GM12878 (cell line): ENCODE results near the gene USF1. TPM values are rescaled to one million over a fixed set of nuclear protein-coding genes. Genes with fewer than 3 reads are reported as not detected.
A peak's percentile ranks its signal among the peaks of the same experiment; 100 is the strongest.

Experiments used
- ASH2L ChIP-seq: fragments of 300-600, 200-600 bp; sonication (generic); IDR thresholded peaks from 2 replicates; pipeline ENCODE4 v1.6.1; 2017; ENCODE audit warnings: low read depth, mild to moderate bottlenecking, borderline replicate concordance
- ATF2 ChIP-seq: IDR thresholded peaks from 2 replicates; pipeline ENCODE4 v1.6.1; 2012; ENCODE audit warnings: low read length, inconsistent platforms
- GABPA ChIP-seq: IDR thresholded peaks from 2 replicates; pipeline ENCODE4 v1.6.1; 2014; ENCODE audit warnings: antibody characterized with exemption, low read depth, mild to moderate bottlenecking, inconsistent platforms
- JUNB ChIP-seq: IDR thresholded peaks from 2 replicates; pipeline ENCODE4 v1.6.1; 2016; ENCODE audit warnings: antibody characterized with exemption, mild to moderate bottlenecking
- KAT2A ChIP-seq: conservative IDR thresholded peaks from 2 replicates; pipeline ENCODE4 v1.6.1; 2011; ENCODE audit warnings: low read depth, low read length; ENCODE audit not compliant: control insufficient read depth
- MTA3 ChIP-seq: IDR thresholded peaks from 2 replicates; pipeline ENCODE4 v1.6.1; 2012; ENCODE audit warnings: low read length, inconsistent platforms, borderline replicate concordance
- NFXL1 ChIP-seq: fragments of 450-650 bp; IDR thresholded peaks from 2 replicates; pipeline ENCODE4 v1.6.1; 2017; ENCODE audit warnings: antibody characterized with exemption, mild to moderate bottlenecking, borderline replicate concordance
- NKRF ChIP-seq: fragments of 450-650 bp; conservative IDR thresholded peaks from 2 replicates; pipeline ENCODE4 v1.6.1; 2017; ENCODE audit warnings: mild to moderate bottlenecking, moderate library complexity
- NR2C1 ChIP-seq: fragments of 450-650 bp; IDR thresholded peaks from 2 replicates; pipeline ENCODE4 v1.6.1; 2017; ENCODE audit warnings: antibody characterized with exemption, mild to moderate bottlenecking, moderate library complexity
- POLR2AphosphoS2 ChIP-seq: IDR thresholded peaks from 2 replicates; pipeline ENCODE4 v1.6.1; 2011; ENCODE audit warnings: low read depth, mild to moderate bottlenecking, low read length, improper control_type of control experiment, moderate library complexity
- POLR2AphosphoS5 ChIP-seq: IDR thresholded peaks from 2 replicates; pipeline ENCODE4 v1.6.1; 2011; ENCODE audit warnings: mild to moderate bottlenecking, low read length, inconsistent platforms
- RAD21 ChIP-seq: IDR thresholded peaks from 2 replicates; pipeline ENCODE4 v1.6.1; 2011; ENCODE audit warnings: mild to moderate bottlenecking, low read depth, low read length, moderate library complexity; ENCODE audit not compliant: insufficient read depth
- SMARCA5 ChIP-seq: fragments of 450-650 bp; IDR thresholded peaks from 2 replicates; pipeline ENCODE4 v1.6.1; 2017; ENCODE audit warnings: mild to moderate bottlenecking
- SMC3 ChIP-seq: IDR thresholded peaks from 2 replicates; pipeline ENCODE4 v1.6.1; 2011; ENCODE audit warnings: low read length, improper control_type of control experiment, borderline replicate concordance
- WRNIP1 ChIP-seq: IDR thresholded peaks from 2 replicates; pipeline ENCODE4 v1.6.1; 2011; ENCODE audit warnings: low read depth, low read length, improper control_type of control experiment, borderline replicate concordance
- YBX1 ChIP-seq: fragments of 450-650 bp; IDR thresholded peaks from 2 replicates; pipeline ENCODE4 v1.6.1; 2016; ENCODE audit warnings: antibody characterized with exemption
- YY1 ChIP-seq: IDR thresholded peaks from 2 replicates; pipeline ENCODE4 v1.6.1; 2011; ENCODE audit warnings: low read depth, mild to moderate bottlenecking, low read length
- ZNF592 ChIP-seq: fragments of 450-650 bp; IDR thresholded peaks from 2 replicates; pipeline ENCODE4 v1.6.1; 2017; ENCODE audit warnings: mild to moderate bottlenecking, moderate library complexity
- polyA plus RNA-seq, 11 experiments: library from polyadenylated mRNA; depleted of rRNA in 4 of 11; unstranded in 6 of 11; stranded (reverse) in 5 of 11; fragments of >200 nt; fragmentation: Nextera tagmentation in 4 of 11; fragmentation: Illumina TruSeq in 1 of 11; extraction: Ambion mirVana in 4 of 11; extraction: Trizol in 1 of 11; gene quantifications; 1 replicate in 1 of 11; 2 replicates in 10 of 11; pipeline versions ENCODE4 v1.2.1 to v1.2.3, GENCODE V29; 2011 to 2016; ENCODE audit warnings: inconsistent platforms in 2 of 11, missing spikeins in 2 of 11, low read depth in 1 of 11
- total RNA-seq, 4 experiments: library from RNA; depleted of rRNA in 3 of 4; stranded (reverse); fragments of >200 nt in 3 of 4; fragmentation: Illumina TruSeq in 1 of 4; extraction: Trizol in 1 of 4; gene quantifications; 2 replicates each; pipeline versions ENCODE4 v1.2.1 to v1.2.3, GENCODE V29; 2013 to 2021

Gene USF1
- total and polyA plus RNA-seq, 10 of the 15 experiments (the other 5 are each of a cell fraction or from before 2014, with no cell fraction given): 9.4 to 92.1 (median 53.5) TPM

- no peak for TF ChIP-seq POLR2AphosphoS5
- TF ChIP-seq ASH2L: no peak
- no peak for TF ChIP-seq WRNIP1
- TF ChIP-seq YY1: peak; percentile 58; the same call in 1 of the 2 replicates
- no peak for TF ChIP-seq NR2C1
- TF ChIP-seq JUNB: no peak
- no peak for TF ChIP-seq KAT2A
- no peak for TF ChIP-seq ATF2
- peak; percentile 71; the same call in 1 of the 2 replicates for TF ChIP-seq SMC3
- peak; percentile 85 for TF ChIP-seq RAD21
- TF ChIP-seq POLR2AphosphoS2: no peak
- TF ChIP-seq MTA3: no peak
- TF ChIP-seq GABPA: no peak
- TF ChIP-seq SMARCA5: 0 out of 2 replicates have a peak, but pooled peaks have one; percentile 44
- no peak for TF ChIP-seq ZNF592
- TF ChIP-seq NFXL1: no peak
- TF ChIP-seq YBX1: no peak
- no peak for TF ChIP-seq NKRF
Measured at GRCh38 chr1:160997323-160998038, 48.3 kb downstream of the USF1 start (continued).
